ENCODE measurements around the gene RNF144B.
"Not testable (repeated sequence)": the region's sequence is repeated elsewhere in the genome, so short reads cannot be mapped to it uniquely, and the experiment has no call there.

RNF144B gene

GRCh38 chr6:18387061-18387721, at the start of gene RNF144B:
RNF144B (plus strand) TSS chr6:18387350; CDS start chr6:18399535, 12,185 bp downstream.
- DNase-seq (ENCODE audit: low read depth), result peak; percentile 58

GRCh38 chr6:18339599-18339998, 47.6 kb upstream of the RNF144B start:
- no peak for DNase-seq (ENCODE audit: low read depth)

- no peak for DNase-seq (ENCODE audit: low read depth)
These were observed 46.2 kb upstream of the RNF144B start for GRCh38 chr6:18340781-18341551.

- no peak for DNase-seq (ENCODE audit: low read depth)
These were observed 44.9 kb upstream of the RNF144B start for GRCh38 chr6:18342223-18342622.

GRCh38 chr6:18343741-18344140, 43.4 kb upstream of the RNF144B start:
- peak; percentile 6 for DNase-seq (ENCODE audit: low read depth)

GRCh38 chr6:18347021-18347577, 40.1 kb upstream of the RNF144B start:
- DNase-seq (ENCODE audit: low read depth), result no peak

- no peak for DNase-seq (ENCODE audit: low read depth)
These were observed 39.3 kb upstream of the RNF144B start for GRCh38 chr6:18347866-18348265.

- DNase-seq (ENCODE audit: low read depth), result no peak
These were observed 37.8 kb upstream of the RNF144B start for GRCh38 chr6:18349386-18349785.

- DNase-seq (ENCODE audit: low read depth), result no peak
These were observed 36.9 kb upstream of the RNF144B start for GRCh38 chr6:18350271-18350670.

- no peak for DNase-seq (ENCODE audit: low read depth)
These were observed 36.4 kb upstream of the RNF144B start for GRCh38 chr6:18350712-18351111.

- DNase-seq (ENCODE audit: low read depth), result no peak
These were observed 35.1 kb upstream of the RNF144B start for GRCh38 chr6:18352001-18352400.

- no peak for DNase-seq (ENCODE audit: low read depth)
These were observed 34.3 kb upstream of the RNF144B start for GRCh38 chr6:18352842-18353241.

- DNase-seq (ENCODE audit: low read depth), result no peak
These were observed 33.9 kb upstream of the RNF144B start for GRCh38 chr6:18353251-18353650.

GRCh38 chr6:18357546-18357945, 29.6 kb upstream of the RNF144B start:
- DNase-seq (ENCODE audit: low read depth), result not testable (repeated sequence)

GRCh38 chr6:18359237-18359885, 27.8 kb upstream of the RNF144B start:
- DNase-seq (ENCODE audit: low read depth), result no peak

- DNase-seq (ENCODE audit: low read depth), result no peak
These were observed 27.0 kb upstream of the RNF144B start for GRCh38 chr6:18360188-18360587.

GRCh38 chr6:18362058-18362561, 25.0 kb upstream of the RNF144B start:
- DNase-seq (ENCODE audit: low read depth), result no peak

GRCh38 chr6:18363746-18364145, 23.4 kb upstream of the RNF144B start:
- no peak for DNase-seq (ENCODE audit: low read depth)

- not testable (repeated sequence) for DNase-seq (ENCODE audit: low read depth)
These were observed 22.6 kb upstream of the RNF144B start for GRCh38 chr6:18364561-18364960.

GRCh38 chr6:18367371-18367770, 19.8 kb upstream of the RNF144B start:
- DNase-seq (ENCODE audit: low read depth), result no peak

GRCh38 chr6:18368277-18369105, 18.7 kb upstream of the RNF144B start:
- no peak for DNase-seq (ENCODE audit: low read depth)

GRCh38 chr6:18371010-18371409, 16.1 kb upstream of the RNF144B start:
- no peak for DNase-seq (ENCODE audit: low read depth)
